ENCODE results near the gene ADAMTS4.

GRCh38 chr1:161188381-161188780, 10.5 kb downstream of the ADAMTS4 start:
- TF ChIP-seq CTCF (IDR thresholded peaks at IDR 0.05; ENCODE audit: low read depth, low read length) = no peak
- no peak for TF ChIP-seq EZH2phosphoT487 (IDR thresholded peaks at IDR 0.05; ENCODE audit: low read depth)

Data from OCI-LY3 (cell line).